ENCODE data around the gene TNRC6C.

- TF ChIP-seq CEBPB (IDR thresholded peaks at IDR 0.05; ENCODE audit: borderline replicate concordance, low read depth, low read length) = no peak
- TF ChIP-seq KDM4B (CRISPR knock-in tag; IDR thresholded peaks at IDR 0.05) = no peak
- no peak for TF ChIP-seq ZNF770 (CRISPR knock-in tag; IDR thresholded peaks at IDR 0.05)
- TF ChIP-seq ZFYVE20 (CRISPR knock-in tag; IDR thresholded peaks at IDR 0.05; ENCODE audit: borderline replicate concordance, low read depth) = no peak
- no peak for TF ChIP-seq PPARG (CRISPR knock-in tag; conservative IDR thresholded peaks at IDR 0.05)
- TF ChIP-seq EZH2 (conservative IDR thresholded peaks at IDR 0.05; ENCODE audit: low read depth, low read length) = no peak
- no peak for TF ChIP-seq TFE3 (CRISPR knock-in tag; IDR thresholded peaks at IDR 0.05)
- TF ChIP-seq ZNF3 (CRISPR knock-in tag; IDR thresholded peaks at IDR 0.05) = no peak
- TF ChIP-seq ZNF737 (CRISPR knock-in tag; IDR thresholded peaks at IDR 0.05; ENCODE audit: borderline replicate concordance) = no peak
- no peak for TF ChIP-seq NFRKB (IDR thresholded peaks at IDR 0.05)
- no peak for TF ChIP-seq ZNF441 (CRISPR knock-in tag; IDR thresholded peaks at IDR 0.05; ENCODE audit: borderline replicate concordance)
Observed at GRCh38 chr17:78006338-78006737, 47.8 kb downstream of the TNRC6C start.
